Forelimb muscle (tissue), 1 donor: ENCODE data around the gene ZC3H11A. TPM values are rescaled to one million over a fixed set of nuclear protein-coding genes. Genes with fewer than 3 reads are reported as not detected.

Experiments used
- DNase-seq: peaks from one replicate; pipeline ENCODE4 v3.0.0-alpha.2; 2013; ENCODE audit warnings: low read depth
- polyA plus RNA-seq: library from polyadenylated mRNA; unstranded; fragments of 120-200 nt; gene quantifications from one replicate; pipeline ENCODE4 v1.2.1, GENCODE V29; 2013; ENCODE audit not compliant: insufficient read length

Gene ZC3H11A
- polyA plus RNA-seq, 1 donor = 84.5 TPM

DNA sequence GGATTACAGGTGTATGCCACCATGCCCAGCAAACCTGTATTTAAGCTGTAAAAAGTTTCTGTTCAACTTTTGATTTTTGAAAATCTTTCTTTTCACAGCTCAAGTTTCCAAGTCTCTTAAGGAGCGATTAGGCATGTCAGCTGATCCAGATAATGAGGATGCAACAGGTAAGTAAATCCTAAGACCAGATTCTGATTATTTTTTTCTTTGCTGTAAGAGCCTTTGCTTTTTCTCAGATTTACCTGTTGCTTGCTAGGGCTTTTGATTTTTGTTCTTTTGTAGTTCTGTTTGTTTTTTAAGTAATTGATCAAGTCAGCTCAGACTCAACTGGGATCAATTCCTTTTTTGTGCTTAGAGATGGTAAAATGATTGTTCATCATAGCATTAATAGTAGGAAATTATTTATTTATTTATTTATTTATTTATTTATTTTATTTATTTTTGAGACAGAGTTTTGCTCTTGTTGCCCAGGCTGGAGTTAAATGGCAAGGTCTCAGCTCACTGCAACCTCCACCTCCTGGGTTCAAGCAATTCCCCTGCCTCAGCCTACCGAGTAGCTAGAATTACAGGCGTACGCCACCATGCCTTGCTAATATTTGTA is 44.9 kb downstream of the ZC3H11A start:
- DNase-seq = no peak

DNA sequence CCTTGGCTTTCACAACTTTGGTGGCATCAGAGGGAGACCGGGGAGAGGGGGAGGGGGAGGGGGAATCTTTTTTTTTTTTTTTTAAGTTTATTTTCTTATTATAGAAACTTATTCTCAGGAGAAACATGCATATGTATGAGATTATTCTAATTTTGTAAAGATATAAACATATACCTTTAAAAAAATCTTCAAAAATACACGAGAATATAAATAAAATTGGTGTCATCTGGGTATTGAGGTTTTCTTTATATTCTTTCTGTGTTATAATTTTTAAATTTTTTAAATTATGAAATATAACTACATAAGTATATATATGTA is 47.1 kb downstream of the ZC3H11A start:
- DNase-seq = no peak

DNA sequence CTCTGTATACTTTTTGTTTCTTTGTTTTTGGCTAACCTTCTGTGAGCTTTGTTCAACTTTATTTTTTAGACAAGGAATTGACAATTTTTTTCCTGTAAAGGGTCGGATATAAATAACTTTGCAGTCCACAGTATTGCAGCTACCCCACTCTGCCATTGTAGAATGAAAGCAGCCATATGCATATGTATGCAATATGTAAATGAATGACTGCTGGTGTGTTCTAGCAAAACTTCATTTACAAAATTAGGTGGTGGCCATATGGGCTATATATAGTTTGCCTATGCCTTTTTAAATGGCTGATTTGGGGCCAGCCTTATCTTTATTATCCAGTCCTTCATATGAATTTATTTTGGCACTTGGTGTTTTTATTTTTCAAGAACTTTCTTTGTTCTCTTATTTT is 48.0 kb downstream of the ZC3H11A start:
- DNase-seq = no peak

Other genes with a start within 250 kb of the ZC3H11A start
- 71.1 TPM for gene ATP2B4, start 168.8 kb upstream of the ZC3H11A start, polyA plus RNA-seq
- 0.19 TPM for gene LAX1, start 30.4 kb upstream of the ZC3H11A start, polyA plus RNA-seq
- gene ZBED6, start within 50 bp of the ZC3H11A start, polyA plus RNA-seq = 12.0 TPM
- 134 TPM for gene SNRPE, start 66.0 kb downstream of the ZC3H11A start, polyA plus RNA-seq